Dendritic cell treated with granulocyte-macrophage colony-stimulating factor and Interleukin-4, amounts not matched to agents 40 ng/mL and 50 ng/mL, for 4 days (primary cell): ENCODE data around the gene TJP1.
"Not testable (repeated sequence)": the region's sequence is repeated elsewhere in the genome, so short reads cannot be mapped to it uniquely, and the experiment has no call there.

ENCODE experiments used
- H3K27ac Mint-ChIP-seq: one replicate; pipeline ENCODE4 v1.8.0; 2022; ENCODE audit warnings: mild to moderate bottlenecking, mixed read lengths
- H3K27me3 Mint-ChIP-seq: one replicate; pipeline ENCODE4 v1.8.0; 2022; ENCODE audit warnings: mild to moderate bottlenecking, mixed read lengths
- H3K36me3 Mint-ChIP-seq: one replicate; pipeline ENCODE4 v1.8.0; 2022; ENCODE audit warnings: low read depth, mixed read lengths
- H3K4me1 Mint-ChIP-seq: one replicate; pipeline ENCODE4 v1.8.0; 2022; ENCODE audit warnings: low read depth, mixed read lengths
- H3K4me3 Mint-ChIP-seq: one replicate; pipeline ENCODE4 v1.8.0; 2022; ENCODE audit warnings: mild to moderate bottlenecking, moderate library complexity, mixed read lengths
- H3K9me3 Mint-ChIP-seq: one replicate; pipeline ENCODE4 v1.8.0; 2022; ENCODE audit warnings: mixed read lengths
- intact Hi-C: fragments of 100-400 bp; cut with micrococcal nuclease; formaldehyde crosslinking; loops from one replicate; pipeline ENCODE4 v1.15.0; 2022

Gene TJP1

GRCh38 chr15:29800491-29801366, 21.5 kb downstream of the TJP1 start:
- Mint-ChIP-seq H3K4me1 (no peaks in the 10 kb centered on the region), H3K27me3 (peaks cover 14% of the 10 kb centered on the region), H3K36me3 (no peaks in the 10 kb centered on the region), H3K27ac (no peak overlapping the region), H3K4me3 (no peak overlapping the region), H3K9me3 (no peaks in the 10 kb centered on the region)
- intact Hi-C loops, result no loop called here

DNA sequence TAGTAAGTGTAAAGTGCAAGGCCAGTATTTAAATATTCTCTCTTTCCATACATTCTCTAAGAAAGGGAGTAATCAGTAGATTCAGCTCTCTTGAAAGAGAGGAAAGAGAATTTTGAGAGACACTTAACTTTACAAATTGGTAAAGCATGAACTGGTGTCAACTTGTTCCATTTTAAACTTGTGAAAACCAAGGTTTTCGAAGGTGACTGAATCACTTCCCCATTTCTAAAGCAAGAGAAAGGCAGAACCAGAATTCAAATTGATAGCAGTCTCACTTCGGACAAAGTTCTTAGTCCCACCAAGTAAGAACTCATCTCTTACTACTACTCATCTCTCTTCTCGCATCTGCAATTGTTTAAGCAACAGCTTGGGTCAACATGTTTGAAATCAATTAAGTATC, 22.4 kb downstream of the TJP1 start:
- H3K4me1 Mint-ChIP-seq, result no peaks in the 10 kb centered on the region
- H3K4me3 Mint-ChIP-seq, result no peak overlapping the region
- no peak overlapping the region for H3K27ac Mint-ChIP-seq
- peaks cover 12% of the 10 kb centered on the region for H3K27me3 Mint-ChIP-seq
- H3K36me3 Mint-ChIP-seq, result no peaks in the 10 kb centered on the region
- H3K9me3 Mint-ChIP-seq, result no peaks in the 10 kb centered on the region
- intact Hi-C loops, result no loop called here

- intact Hi-C loops, result no loop called here
- Mint-ChIP-seq H3K9me3 (no peaks in the 10 kb centered on the region), H3K36me3 (no peaks in the 10 kb centered on the region), H3K27me3 (peaks cover 10% of the 10 kb centered on the region), H3K4me3 (no peak overlapping the region), H3K4me1 (no peaks in the 10 kb centered on the region), H3K27ac (no peak overlapping the region)
Observed at GRCh38 chr15:29795610-29796009, 26.7 kb downstream of the TJP1 start.

DNA sequence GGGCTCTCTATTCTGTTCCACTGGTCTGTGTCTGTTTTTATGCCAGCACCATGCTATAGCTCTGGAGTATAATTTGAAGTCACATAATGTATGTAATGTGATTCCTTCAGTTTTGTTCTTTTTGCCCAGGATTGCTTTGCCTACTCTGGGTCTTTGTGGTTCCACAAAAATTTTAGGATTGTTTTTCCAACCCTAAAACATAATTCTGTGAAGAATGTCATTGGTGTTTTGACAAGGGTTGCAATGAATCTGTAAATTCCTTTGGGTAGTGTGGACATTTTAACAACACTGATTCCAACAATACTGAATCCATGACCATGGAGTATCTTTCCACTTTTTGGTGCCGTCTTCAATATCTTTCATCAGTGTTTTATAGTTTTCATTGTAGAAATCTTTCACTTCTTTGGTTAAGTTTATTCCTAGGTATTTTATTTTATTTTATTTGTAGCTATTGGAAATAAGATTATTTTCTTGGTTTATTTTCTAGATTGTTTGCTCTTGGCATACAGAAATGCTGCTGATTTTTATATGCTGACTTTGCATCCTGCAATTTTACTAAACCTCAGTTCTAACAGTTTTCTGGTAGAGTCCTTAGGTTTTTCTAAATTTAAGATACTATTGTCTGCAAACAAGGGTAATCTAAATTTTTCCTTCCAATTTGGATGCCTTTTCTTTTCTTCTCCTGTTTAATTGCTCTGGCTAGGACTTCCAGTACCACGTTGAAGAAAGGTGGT, 29.7 kb downstream of the TJP1 start:
- peaks cover 7% of the 10 kb centered on the region for H3K27me3 Mint-ChIP-seq
- H3K4me1 Mint-ChIP-seq, result no peaks in the 10 kb centered on the region
- H3K27ac Mint-ChIP-seq, result no peak overlapping the region
- intact Hi-C loops, result no loop called here
- H3K9me3 Mint-ChIP-seq, result no peaks in the 10 kb centered on the region
- no peak overlapping the region for H3K4me3 Mint-ChIP-seq
- H3K36me3 Mint-ChIP-seq, result no peaks in the 10 kb centered on the region

DNA sequence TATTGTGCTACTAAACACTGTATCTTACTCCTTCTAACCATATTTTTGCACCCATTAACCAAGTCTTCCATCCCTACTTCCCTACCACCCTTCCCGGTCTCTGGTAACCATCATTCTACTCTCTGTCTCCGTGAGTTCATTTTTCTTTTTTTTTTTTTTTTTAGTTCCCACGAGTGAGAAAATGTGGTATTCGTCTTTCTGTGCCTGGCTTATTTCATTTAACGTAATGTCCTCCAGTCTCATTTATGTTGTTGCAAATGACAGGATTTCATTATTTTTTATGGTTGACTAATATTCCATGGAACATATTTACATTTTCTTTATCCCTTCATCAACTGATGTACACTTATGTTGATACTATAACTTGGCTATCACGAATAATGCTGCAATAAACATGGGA, 31.7 kb downstream of the TJP1 start:
- peaks cover 3% of the 10 kb centered on the region for H3K27me3 Mint-ChIP-seq
- H3K4me3 Mint-ChIP-seq, result no peak overlapping the region
- no peak overlapping the region for H3K27ac Mint-ChIP-seq
- no peaks in the 10 kb centered on the region for H3K4me1 Mint-ChIP-seq
- no peaks in the 10 kb centered on the region for H3K9me3 Mint-ChIP-seq
- H3K36me3 Mint-ChIP-seq, result no peaks in the 10 kb centered on the region
- intact Hi-C loops, result no loop called here

GRCh38 chr15:29789871-29790270, 32.4 kb downstream of the TJP1 start:
- H3K4me1 Mint-ChIP-seq, result no peaks in the 10 kb centered on the region
- H3K27ac Mint-ChIP-seq, result no peak overlapping the region
- no peak overlapping the region for H3K4me3 Mint-ChIP-seq
- no peaks in the 10 kb centered on the region for H3K9me3 Mint-ChIP-seq
- H3K36me3 Mint-ChIP-seq, result no peaks in the 10 kb centered on the region
- H3K27me3 Mint-ChIP-seq, result peaks cover 2% of the 10 kb centered on the region
- intact Hi-C loops, result no loop called here

DNA sequence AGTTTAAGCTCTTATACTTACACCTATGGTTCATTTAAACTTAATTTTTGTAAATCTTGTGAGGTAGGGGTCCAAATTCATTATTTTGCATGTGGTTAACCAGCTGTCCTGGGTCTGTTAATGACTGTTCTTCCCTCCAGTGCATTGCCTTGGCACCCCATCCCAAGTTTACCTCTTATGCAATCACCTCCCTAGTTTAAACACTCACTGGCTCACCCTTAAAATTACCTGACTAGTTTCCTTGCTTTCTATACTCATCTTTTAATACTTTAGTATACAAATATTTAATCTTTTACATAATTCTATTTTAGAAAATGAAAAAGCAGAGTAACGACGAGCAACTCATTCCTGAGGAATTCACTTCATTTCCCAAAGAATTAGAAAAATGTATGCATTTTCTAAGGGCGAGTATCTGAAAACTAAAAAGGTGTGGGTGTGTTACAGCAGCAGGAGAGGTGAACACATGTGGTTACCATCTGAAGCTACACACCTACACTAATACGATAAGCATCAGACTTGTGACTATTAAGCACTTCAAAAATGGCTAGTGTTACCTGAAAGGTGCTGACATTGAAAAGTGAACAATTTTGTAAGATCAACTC, 33.7 kb downstream of the TJP1 start:
- Mint-ChIP-seq H3K4me3 (no peak overlapping the region), H3K4me1 (no peaks in the 10 kb centered on the region), H3K9me3 (no peaks in the 10 kb centered on the region), H3K36me3 (no peaks in the 10 kb centered on the region), H3K27ac (no peak overlapping the region), H3K27me3 (peaks cover 2% of the 10 kb centered on the region)
- intact Hi-C loops, result no loop called here

DNA sequence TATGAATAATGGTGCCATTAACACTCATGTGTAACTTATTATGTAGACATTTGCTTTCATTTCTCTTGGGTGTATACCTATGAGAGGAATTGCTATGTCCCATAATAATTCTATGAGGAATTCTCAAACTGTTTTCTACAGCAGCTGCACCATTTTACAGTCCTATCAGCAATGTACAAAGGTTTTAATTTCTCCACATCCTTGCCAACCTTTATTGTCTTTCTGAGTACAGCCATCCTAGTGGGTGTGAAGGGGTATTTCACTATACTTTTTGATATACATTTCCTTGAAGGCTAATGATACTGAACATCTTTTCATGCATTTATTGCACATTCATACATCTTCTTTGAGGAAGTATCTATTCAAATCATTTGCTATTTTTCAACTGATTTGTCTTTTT, 34.5 kb downstream of the TJP1 start:
- Mint-ChIP-seq H3K4me1 (no peaks in the 10 kb centered on the region), H3K4me3 (no peak overlapping the region), H3K9me3 (no peaks in the 10 kb centered on the region), H3K27me3 (no peaks in the 10 kb centered on the region), H3K27ac (no peak overlapping the region), H3K36me3 (no peaks in the 10 kb centered on the region)
- intact Hi-C loops, result no loop called here

DNA sequence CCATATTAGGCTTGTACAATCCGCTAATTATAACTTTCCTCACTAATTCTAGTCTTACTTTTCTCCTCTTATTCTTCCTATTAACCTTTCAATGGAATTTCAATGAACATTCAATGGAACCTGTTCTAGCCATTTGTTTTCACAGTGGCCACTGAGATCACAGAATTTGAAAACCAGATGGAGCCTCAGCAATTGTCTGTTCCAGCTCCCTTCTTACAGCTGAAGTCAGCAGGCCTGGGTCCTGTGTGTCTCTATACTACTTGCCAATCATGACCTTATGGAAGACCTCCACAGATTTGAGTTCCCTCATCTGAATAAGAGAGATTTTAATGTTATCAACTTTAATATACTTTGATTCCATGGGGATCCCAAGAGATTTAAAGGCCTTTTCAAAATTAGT, 36.6 kb downstream of the TJP1 start:
- intact Hi-C loops, result no loop called here
- no peaks in the 10 kb centered on the region for H3K9me3 Mint-ChIP-seq
- H3K4me3 Mint-ChIP-seq, result no peak overlapping the region
- H3K27ac Mint-ChIP-seq, result no peak overlapping the region
- no peaks in the 10 kb centered on the region for H3K27me3 Mint-ChIP-seq
- no peaks in the 10 kb centered on the region for H3K36me3 Mint-ChIP-seq
- H3K4me1 Mint-ChIP-seq, result no peaks in the 10 kb centered on the region

- Mint-ChIP-seq H3K27ac (no peak overlapping the region), H3K27me3 (no peaks in the 10 kb centered on the region), H3K4me3 (no peak overlapping the region), H3K4me1 (no peaks in the 10 kb centered on the region), H3K36me3 (no peaks in the 10 kb centered on the region), H3K9me3 (no peaks in the 10 kb centered on the region)
- intact Hi-C loops, result no loop called here
Observed at GRCh38 chr15:29785136-29785535, 37.1 kb downstream of the TJP1 start.

DNA sequence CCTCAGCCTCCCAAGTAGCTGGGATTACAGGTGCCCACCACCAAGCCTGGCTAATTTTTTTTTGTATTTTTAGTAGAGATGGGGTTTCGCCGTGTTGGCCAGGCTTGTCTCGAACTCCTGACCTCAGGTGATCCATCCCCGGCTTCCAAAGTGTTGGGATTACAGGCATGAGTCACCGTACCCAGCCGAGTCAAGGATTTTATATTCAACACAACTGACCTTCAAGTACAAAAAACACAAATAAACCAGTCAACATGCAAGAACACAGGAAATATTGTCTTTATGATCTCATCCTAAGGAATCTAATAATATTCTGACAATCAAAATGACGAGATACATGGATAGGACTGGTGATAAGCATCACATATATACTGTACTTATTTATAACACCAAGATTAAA, 37.9 kb downstream of the TJP1 start:
- Mint-ChIP-seq H3K27ac (no peak overlapping the region), H3K9me3 (no peaks in the 10 kb centered on the region), H3K4me1 (no peaks in the 10 kb centered on the region), H3K36me3 (no peaks in the 10 kb centered on the region), H3K27me3 (no peaks in the 10 kb centered on the region), H3K4me3 (no peak overlapping the region)
- intact Hi-C loops, result no loop called here

- H3K4me1 Mint-ChIP-seq, H3K36me3 Mint-ChIP-seq, H3K9me3 Mint-ChIP-seq, H3K27me3 Mint-ChIP-seq, H3K4me3 Mint-ChIP-seq, intact Hi-C loops, H3K27ac Mint-ChIP-seq: not testable (repeated sequence)
Observed at GRCh38 chr15:29782816-29783215, 39.5 kb downstream of the TJP1 start.

- Mint-ChIP-seq H3K9me3 (no peaks in the 10 kb centered on the region), H3K36me3 (no peaks in the 10 kb centered on the region), H3K4me1 (no peaks in the 10 kb centered on the region), H3K4me3 (no peak overlapping the region), H3K27ac (no peak overlapping the region), H3K27me3 (no peaks in the 10 kb centered on the region)
- intact Hi-C loops, result no loop called here
Observed at GRCh38 chr15:29778382-29778781, 43.9 kb downstream of the TJP1 start.

DNA sequence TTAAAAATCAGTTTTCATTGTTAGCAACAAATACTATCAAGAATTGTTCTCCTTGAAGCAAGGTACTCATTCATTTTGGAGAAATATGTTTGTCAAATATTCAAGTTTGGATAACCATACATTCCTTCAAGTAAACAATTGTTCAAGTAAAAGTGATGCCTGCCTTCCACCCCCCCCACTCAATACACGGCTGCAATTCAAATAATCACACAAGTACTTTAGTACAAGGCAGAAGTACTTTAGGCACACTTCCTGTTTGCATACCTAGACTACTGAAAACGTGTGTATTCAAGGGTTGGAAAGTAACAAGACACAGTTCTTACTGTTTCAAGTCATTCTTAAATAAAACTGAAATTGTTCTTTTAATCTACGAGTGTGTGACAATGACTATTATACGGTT, 45.4 kb downstream of the TJP1 start:
- H3K9me3 Mint-ChIP-seq, result no peaks in the 10 kb centered on the region
- H3K4me3 Mint-ChIP-seq, result no peak overlapping the region
- intact Hi-C loops, result no loop called here
- no peaks in the 10 kb centered on the region for H3K27me3 Mint-ChIP-seq
- H3K27ac Mint-ChIP-seq, result no peak overlapping the region
- H3K36me3 Mint-ChIP-seq, result no peaks in the 10 kb centered on the region
- H3K4me1 Mint-ChIP-seq, result no peaks in the 10 kb centered on the region
